ENCODE measurements around the gene HAUS8. TPM values are rescaled to one million over a fixed set of nuclear protein-coding genes. Genes with fewer than 3 reads are reported as not detected.

Gene HAUS8
- total and polyA plus RNA-seq, 10 donors: 7.7 to 24.5 (median 14.6) TPM

DNA sequence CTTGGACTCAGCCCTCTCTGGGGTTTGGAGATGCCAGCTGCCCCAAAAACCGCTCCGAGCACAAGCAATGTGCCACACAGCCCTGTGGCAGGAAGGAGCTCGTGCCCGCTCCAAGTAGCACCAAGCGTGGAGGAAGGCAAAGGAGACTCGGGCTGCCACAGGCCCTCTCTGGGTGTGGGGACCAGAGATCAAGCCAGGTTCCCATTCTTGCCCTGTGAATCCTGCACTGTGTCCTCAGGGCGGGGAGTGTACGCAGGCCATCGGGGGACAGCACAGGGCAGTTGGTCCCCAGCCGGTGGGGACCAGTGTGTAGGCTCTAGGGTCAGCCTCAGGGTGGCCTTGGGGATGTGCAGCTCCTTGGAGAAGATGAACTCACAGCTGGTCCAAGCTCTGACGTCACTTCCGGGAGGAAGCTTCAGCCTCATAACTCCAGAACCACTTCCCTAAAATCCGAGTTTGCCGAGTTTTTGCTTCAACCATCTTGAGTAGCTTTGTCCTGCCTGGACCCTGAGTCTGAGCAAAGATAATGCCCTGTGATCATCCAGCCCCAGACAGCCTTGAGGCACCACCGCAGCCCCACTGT is 39.3 kb downstream of the HAUS8 start:
- no peak overlapping the region for H3K27ac ChIP-seq
- 66 to 74% (median 71%) methylated on average over 13 to 15 of the region's 15 CpGs for WGBS, 5 donors
- no peaks in the 10 kb centered on the region for H3K9me3 ChIP-seq
- no peaks in the 10 kb centered on the region for H3K36me3 ChIP-seq
- H3K27me3 ChIP-seq (replicated peaks in 1 of 7): peaks cover 0 to 21% (median 0%) of the 10 kb centered on the region in 7 donors
- no peak for DNase-seq
- H3K4me3 ChIP-seq: no peak overlapping the region
- intact Hi-C loops (cut with DNase I; ENCODE audit: low total_unique reads): no loop called here
- TF ChIP-seq POLR2AphosphoS5 (IDR thresholded peaks at IDR 0.05) (no peak), CTCF (IDR thresholded peaks at IDR 0.05 in 8 of 11, conservative IDR thresholded peaks at IDR 0.05 in 3 of 11) (no peak), POLR2A (IDR thresholded peaks at IDR 0.05) (no peak)
- no peaks in the 10 kb centered on the region for H3K4me1 ChIP-seq

DNA sequence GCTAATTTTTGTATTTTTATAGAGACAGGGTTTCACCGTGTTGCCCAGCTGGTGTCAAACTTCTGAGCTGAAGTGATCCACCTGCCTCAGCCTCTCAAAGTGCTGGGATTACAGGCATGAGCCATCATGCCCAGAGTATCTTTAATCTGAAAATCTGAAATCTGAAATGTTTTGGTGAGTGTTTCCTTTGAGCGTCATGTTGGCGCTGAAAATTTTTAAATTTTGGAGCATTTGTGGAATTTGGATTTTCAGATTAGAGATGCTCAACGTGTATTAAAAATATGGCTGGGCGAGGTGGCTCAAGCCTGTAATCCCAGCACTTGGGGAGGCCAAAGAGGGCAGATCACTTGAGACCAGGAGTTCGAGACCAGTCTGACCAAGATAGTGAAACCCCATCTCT is 43.5 kb downstream of the HAUS8 start:
- no peak overlapping the region for H3K27ac ChIP-seq
- no peak for DNase-seq
- WGBS, 5 donors: 81 to 87% (median 82%) methylated on average over 6 of the region's 6 CpGs
- TF ChIP-seq CTCF (IDR thresholded peaks at IDR 0.05 in 8 of 11, conservative IDR thresholded peaks at IDR 0.05 in 3 of 11): no peak
- no peaks in the 10 kb centered on the region for H3K9me3 ChIP-seq
- no peaks in the 10 kb centered on the region for H3K36me3 ChIP-seq
- peaks cover 0 to 44% (median 17%) of the 10 kb centered on the region in 7 donors for H3K27me3 ChIP-seq (replicated peaks in 1 of 7)
- peaks cover 0 to 7% (median 0%) of the 10 kb centered on the region in 6 donors for H3K4me1 ChIP-seq
- intact Hi-C loops (cut with DNase I; ENCODE audit: low total_unique reads): no loop called here
- H3K4me3 ChIP-seq: no peak overlapping the region

DNA sequence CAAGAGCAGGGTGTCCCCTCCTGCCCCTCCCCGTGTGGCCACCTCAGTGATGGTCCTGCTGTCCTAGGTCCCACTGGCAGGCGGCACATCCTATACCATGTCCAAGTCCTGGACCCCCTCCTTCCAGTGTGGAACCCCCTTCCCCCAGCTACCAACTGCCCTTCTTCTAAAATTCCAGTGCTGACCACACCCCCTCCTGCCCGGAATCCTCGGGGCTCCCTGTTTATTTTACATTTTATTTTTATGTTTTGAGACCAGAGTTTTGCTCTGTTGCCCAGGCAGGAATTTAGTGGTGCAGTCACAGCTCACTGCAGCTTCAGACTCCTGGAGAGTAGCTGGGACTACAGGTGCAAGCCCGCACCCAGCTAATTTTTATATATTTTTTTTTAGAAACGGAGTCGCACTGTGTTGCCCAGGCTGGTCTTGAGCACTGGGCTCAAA is 47.7 kb downstream of the HAUS8 start:
- H3K36me3 ChIP-seq: no peaks in the 10 kb centered on the region
- 53 to 63% (median 58%) methylated on average over 7 of the region's 7 CpGs for WGBS, 5 donors
- peaks cover 2 to 25% (median 18%) of the 10 kb centered on the region in 8 donors for H3K9me3 ChIP-seq
- H3K27me3 ChIP-seq (replicated peaks in 1 of 7): peaks cover 0 to 71% (median 36%) of the 10 kb centered on the region in 7 donors
- intact Hi-C loops (cut with DNase I; ENCODE audit: low total_unique reads): no loop called here
- no peak overlapping the region for H3K27ac ChIP-seq
- no peak for TF ChIP-seq POLR2AphosphoS5 (IDR thresholded peaks at IDR 0.05)
- no peak for TF ChIP-seq CTCF (IDR thresholded peaks at IDR 0.05 in 8 of 11, conservative IDR thresholded peaks at IDR 0.05 in 3 of 11)
- no peak for TF ChIP-seq POLR2A (IDR thresholded peaks at IDR 0.05)
- no peak for DNase-seq
- H3K4me3 ChIP-seq: no peak overlapping the region
- peaks cover 4 to 23% (median 9%) of the 10 kb centered on the region in 6 donors for H3K4me1 ChIP-seq

DNA sequence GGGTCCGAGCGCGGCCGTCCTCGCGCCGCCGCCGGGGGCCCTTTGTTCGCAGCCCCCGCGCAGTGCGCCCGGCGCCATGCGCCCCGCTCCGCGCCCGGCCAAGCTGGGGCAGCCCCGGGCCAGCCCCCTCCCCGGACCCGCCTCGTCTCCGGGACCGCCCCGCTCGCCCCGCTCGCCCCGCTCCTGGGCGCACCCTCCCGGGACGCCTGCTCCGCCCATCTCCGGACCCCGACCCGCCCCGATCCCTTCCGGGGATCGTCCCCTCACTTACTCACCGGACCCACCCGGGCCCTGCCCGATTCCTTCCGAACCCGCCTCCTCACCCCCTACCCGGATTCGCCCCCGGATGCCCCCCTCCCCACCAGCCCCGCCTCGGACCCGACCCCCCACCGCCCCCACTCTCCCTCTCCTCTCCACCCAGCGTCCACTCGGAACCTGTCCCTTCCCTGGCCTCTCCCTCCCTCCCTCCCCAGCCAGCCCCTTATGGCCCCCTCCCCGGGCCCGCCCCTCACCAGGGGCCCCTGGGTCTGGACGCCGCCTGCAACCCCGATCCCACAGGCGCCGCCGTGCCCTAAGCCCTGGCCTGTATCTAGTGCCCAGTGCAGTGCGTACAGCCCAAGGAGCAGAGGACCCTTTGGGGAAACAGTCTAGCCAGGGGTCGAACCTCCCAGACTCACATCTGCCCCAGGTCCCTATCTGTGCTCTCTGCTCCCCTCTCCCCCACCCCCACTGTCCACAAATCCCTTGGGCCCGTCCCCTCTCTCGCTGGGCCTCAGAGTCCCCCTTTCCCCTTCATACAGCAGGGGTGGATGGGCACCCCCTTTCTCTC is 48.3 kb downstream of the HAUS8 start, which contains the start of gene CPAMD8:
CPAMD8 (minus strand) TSS at position 105 of the 829 bp plus-strand sequence. CDS start 168 bp downstream, outside the sequence.
- 8 to 21% (median 13%) methylated on average over 31 to 67 of the region's 67 CpGs for WGBS, 5 donors

More for the DNA sequence above, 48.3 kb downstream of the HAUS8 start, which contains the start of gene CPAMD8:
- Histone ChIP-seq H3K4me3 (peak within 1 kb of the TSS in 7 of 8 donors; percentile 3 to 63 (median 21)), H3K36me3 (no peaks in the 10 kb centered on the region), H3K27ac (no peak within 1 kb of the TSS), H3K27me3 (replicated peaks in 1 of 7) (peaks cover 0 to 71% (median 36%) of the 10 kb centered on the region in 7 donors), H3K9me3 (peaks cover 2 to 28% (median 20%) of the 10 kb centered on the region in 8 donors), H3K4me1 (peaks cover 4 to 30% (median 9%) of the 10 kb centered on the region in 6 donors)
- TF ChIP-seq POLR2A (IDR thresholded peaks at IDR 0.05) (no peak), CTCF (IDR thresholded peaks at IDR 0.05 in 8 of 11, conservative IDR thresholded peaks at IDR 0.05 in 3 of 11) (no peak), POLR2AphosphoS5 (IDR thresholded peaks at IDR 0.05) (no peak)
- intact Hi-C loops (cut with DNase I; ENCODE audit: low total_unique reads): no loop called here
- no peak for DNase-seq
